ENCODE results near the gene XK. TPM values are rescaled to one million over a fixed set of nuclear protein-coding genes. Genes with fewer than 3 reads are reported as not detected.

XK gene
- total and polyA plus RNA-seq, 10 of the 15 experiments (the other 5 are each of a cell fraction or from before 2014, with no cell fraction given), result not detected

GRCh38 chrX:37714479-37714878 is 28.9 kb downstream of the XK start:
- intact Hi-C loops (cut with micrococcal nuclease; ENCODE audit: unreplicated experiment) (no loop called here), in situ Hi-C loops (cut with MboI) (no loop called here)
- RAD21 ChIA-PET (ENCODE audit: unreplicated experiment), result no interaction called here
- H3K27ac ChIP-seq (ENCODE audit: control insufficient read depth, insufficient read depth), result no peak overlapping the region
- no peak overlapping the region for H3K9ac ChIP-seq (ENCODE audit: control insufficient read depth, insufficient read depth, low read length)
- no peak overlapping the region for H3K4me2 ChIP-seq (ENCODE audit: control insufficient read depth, insufficient read depth)
- TF ChIP-seq JUND (IDR thresholded peaks at IDR 0.05; ENCODE audit: low read depth, low read length), result no peak
- TF ChIP-seq SRF (IDR thresholded peaks at IDR 0.05; ENCODE audit: low read depth in 2 of 2, low read length in 2 of 2), result no peak
- no peak for TF ChIP-seq KAT2A (conservative IDR thresholded peaks at IDR 0.05; ENCODE audit: control insufficient read depth, low read depth, low read length)
- TF ChIP-seq ZNF24 (IDR thresholded peaks at IDR 0.05), result no peak
- TF ChIP-seq ASH2L (IDR thresholded peaks at IDR 0.05; ENCODE audit: borderline replicate concordance, low read depth), result no peak
- TF ChIP-seq GATAD2B (conservative IDR thresholded peaks at IDR 0.05; ENCODE audit: low read depth), result no peak
- no peaks in the 10 kb centered on the region; a peak in 1 of 4 replicates for H3K27me3 ChIP-seq (replicated peaks in 1 of 2; ENCODE audit: control insufficient read depth in 2 of 2, insufficient read depth in 2 of 2, low read length in 1 of 2)
- DNase-seq (ENCODE audit: low read depth, low spot score), result no peak
- no peaks in the 10 kb centered on the region for H3K4me1 ChIP-seq (ENCODE audit: control insufficient read depth, insufficient read depth, low read length)
- H3K79me2 ChIP-seq (ENCODE audit: control insufficient read depth, insufficient read depth, low read length), result no peaks in the 10 kb centered on the region
- no peak overlapping the region for H3K4me3 ChIP-seq
- no peaks in the 10 kb centered on the region for H4K20me1 ChIP-seq (ENCODE audit: control insufficient read depth, insufficient read depth)
- H2AFZ ChIP-seq (ENCODE audit: control insufficient read depth, low read depth, low read length), result no peak overlapping the region
- POLR2A ChIA-PET, result no interaction called here
- no peaks in the 10 kb centered on the region for H3K9me3 ChIP-seq (replicated peaks; ENCODE audit: control insufficient read depth, insufficient read depth, low read length)
- WGBS (ENCODE audit: insufficient coverage, insufficient replicate concordance, low lambda C conversion rate, missing lambda C conversion rate), result 23% methylated on average over 2 of the region's 2 CpGs
- SMC1A ChIA-PET (ENCODE audit: uncharacterized antibody, unreplicated experiment), result no interaction called here
- no peak for FAIRE-seq
- ATAC-seq, result no peak
- BruUV-seq (replicated peaks), result no TSS peak
- CTCF ChIA-PET, result no interaction called here
- H3K36me3 ChIP-seq (ENCODE audit: control insufficient read depth in 2 of 2, insufficient read depth in 2 of 2, low read length in 1 of 2), result no peaks in the 10 kb centered on the region

GRCh38 chrX:37716602-37717001 is 31.0 kb downstream of the XK start:
- Histone ChIP-seq H3K9me3 (replicated peaks; ENCODE audit: control insufficient read depth, insufficient read depth, low read length) (no peaks in the 10 kb centered on the region), H3K4me2 (ENCODE audit: control insufficient read depth, insufficient read depth) (no peak overlapping the region), H3K79me2 (ENCODE audit: control insufficient read depth, insufficient read depth, low read length) (no peaks in the 10 kb centered on the region), H3K4me3 (no peak overlapping the region), H3K4me1 (ENCODE audit: control insufficient read depth, insufficient read depth, low read length) (no peaks in the 10 kb centered on the region), H3K27ac (ENCODE audit: control insufficient read depth, insufficient read depth) (no peak overlapping the region), H3K27me3 (replicated peaks in 1 of 2; ENCODE audit: control insufficient read depth in 2 of 2, insufficient read depth in 2 of 2, low read length in 1 of 2) (no peaks in the 10 kb centered on the region; a peak in 1 of 4 replicates), H4K20me1 (ENCODE audit: control insufficient read depth, insufficient read depth) (no peaks in the 10 kb centered on the region), H3K9ac (ENCODE audit: control insufficient read depth, insufficient read depth, low read length) (no peak overlapping the region), H3K36me3 (ENCODE audit: control insufficient read depth in 2 of 2, insufficient read depth in 2 of 2, low read length in 1 of 2) (no peaks in the 10 kb centered on the region), H2AFZ (ENCODE audit: control insufficient read depth, low read depth, low read length) (no peak overlapping the region)
- ATAC-seq (no peak), DNase-seq (ENCODE audit: low read depth, low spot score) (no peak), FAIRE-seq (no peak)
- in situ Hi-C loops (cut with MboI), result no loop called here
- no peak for TF ChIP-seq RELA (IDR thresholded peaks at IDR 0.05; ENCODE audit: borderline replicate concordance, partially characterized antibody)
- TF ChIP-seq ZNF207 (IDR thresholded peaks at IDR 0.05; ENCODE audit: borderline replicate concordance), result no peak
- RAD21 ChIA-PET (ENCODE audit: unreplicated experiment), result no interaction called here
- CTCF ChIA-PET, result no interaction called here
- no TSS peak for BruUV-seq (replicated peaks)
- POLR2A ChIA-PET, result no interaction called here
- intact Hi-C loops (cut with micrococcal nuclease; ENCODE audit: unreplicated experiment), result no loop called here
- SMC1A ChIA-PET (ENCODE audit: uncharacterized antibody, unreplicated experiment), result no interaction called here
